Panc1 (cell line): ENCODE data around the gene MEIS2. TPM values are rescaled to one million over a fixed set of nuclear protein-coding genes. Genes with fewer than 3 reads are reported as not detected.

Source experiments
- ATAC-seq: fragments of 200-7000 bp; cut with Tn5 transposase; 2 replicates; pipeline ENCODE4 v1.9.1; 2020; ENCODE audit warnings: mild to moderate bottlenecking, moderate library complexity
- BruUV-seq: library from RNA; stranded (reverse); fragments of 400-500 nt; replicated peaks from 2 replicates; lab custom pipeline; 2021; lab: Mats Ljungman, UMichigan
- CTCF ChIA-PET: fragments of 300-600 bp; sonication (Branson Sonifier 250); formaldehyde crosslinking; loops from one replicate; lab custom pipeline; 2022; ENCODE audit warnings: antibody characterized with exemption; lab: Charles Lee
- POLR2A ChIA-PET: fragments of 300-600 bp; sonication (Branson Sonifier 250); formaldehyde crosslinking; loops from one replicate; lab custom pipeline; 2022; ENCODE audit warnings: antibody characterized with exemption; lab: Charles Lee
- DNase-seq: peaks from one replicate; pipeline ENCODE4 v3.0.0-alpha.2; 2010; ENCODE audit warnings: low read depth, low spot score
- H3K27ac ChIP-seq: 2 replicates; pipeline ENCODE4 v1.5.1; 2011; ENCODE audit warnings: mild to moderate bottlenecking, low read length, inconsistent platforms
- H3K27me3 ChIP-seq: fragments of 200-500 bp; sonication (Bioruptor generic); 2 replicates; pipeline ENCODE4 v1.6.0; 2014; ENCODE audit warnings: low read length, inconsistent platforms; ENCODE audit not compliant: control insufficient read depth, insufficient read depth
- H3K36me3 ChIP-seq: fragments of 200-500 bp; sonication (Bioruptor generic); 2 replicates; pipeline ENCODE4 v1.5.1; 2014; ENCODE audit warnings: inconsistent platforms, mild to moderate bottlenecking, low read length, moderate library complexity; ENCODE audit not compliant: control insufficient read depth, insufficient read depth
- H3K4me1 ChIP-seq: 2 replicates; pipeline ENCODE4 v1.5.1; 2011; ENCODE audit warnings: inconsistent platforms, mild to moderate bottlenecking, low read length, moderate library complexity; ENCODE audit not compliant: control insufficient read depth, insufficient read depth
- H3K4me3 ChIP-seq, 2 experiments: 2 replicates each; pipeline ENCODE4 v1.5.1; 2011 to 2012; ENCODE audit warnings: low read depth in 2 of 2, low read length in 2 of 2, mild to moderate bottlenecking in 2 of 2, inconsistent platforms in 1 of 2, moderate library complexity in 1 of 2
- H3K9me3 ChIP-seq: fragments of 200-500 bp; sonication (Bioruptor generic); 2 replicates; pipeline ENCODE4 v1.5.1; 2014; ENCODE audit warnings: low read depth, mild to moderate bottlenecking, inconsistent platforms, low read length, moderate library complexity; ENCODE audit not compliant: control insufficient read depth, insufficient read depth
- POLR2AphosphoS5 ChIP-seq: IDR thresholded peaks from 2 replicates; pipeline ENCODE4 v1.6.1; 2012; ENCODE audit warnings: mild to moderate bottlenecking, low read depth, low read length, moderate library complexity
- SIN3A ChIP-seq: IDR thresholded peaks from 2 replicates; pipeline ENCODE4 v1.6.1; 2012; ENCODE audit warnings: low read depth, mild to moderate bottlenecking, low read length, moderate library complexity, borderline replicate concordance; ENCODE audit not compliant: insufficient read depth
- TCF7L2 ChIP-seq: IDR thresholded peaks from 2 replicates; pipeline ENCODE4 v1.6.1; 2011; ENCODE audit warnings: mild to moderate bottlenecking, low read depth, low read length, inconsistent platforms
- in situ Hi-C: cut with HindIII; loops from 2 replicates; pipeline ENCODE4 v1.10.0; 2016; ENCODE audit warnings: low sequenced_read_pairs, low pct_unique_long_range_greater_than_20kb
- intact Hi-C: fragments of 100-400 bp; cut with micrococcal nuclease; formaldehyde crosslinking; loops from one replicate; pipeline ENCODE4 v1.10.0; 2022; ENCODE audit not compliant: unreplicated experiment
- total RNA-seq: library from RNA; stranded (reverse); gene quantifications from one replicate; pipeline ENCODE4 v1.2.1, GENCODE V29; 2021; ENCODE audit not compliant: unreplicated experiment
- TF ChIP-seq, protein P1 (sequence below), 2 experiments: IDR thresholded peaks; 2 replicates each; pipeline ENCODE4 v1.6.1; 2011 to 2012; ENCODE audit warnings: low read depth in 2 of 2, control low read depth in 1 of 2, low read length in 1 of 2, mild to moderate bottlenecking in 1 of 2, moderate library complexity in 1 of 2; ENCODE audit not compliant: insufficient read depth in 1 of 2
- TF ChIP-seq, protein P2 (sequence below): fragments of 450-650 bp; IDR thresholded peaks from 2 replicates; pipeline ENCODE4 v1.5.1; 2017; ENCODE audit warnings: mild to moderate bottlenecking

Gene MEIS2
- total RNA-seq, 1 experiment from 2014 or later: 9.3 TPM

DNA sequence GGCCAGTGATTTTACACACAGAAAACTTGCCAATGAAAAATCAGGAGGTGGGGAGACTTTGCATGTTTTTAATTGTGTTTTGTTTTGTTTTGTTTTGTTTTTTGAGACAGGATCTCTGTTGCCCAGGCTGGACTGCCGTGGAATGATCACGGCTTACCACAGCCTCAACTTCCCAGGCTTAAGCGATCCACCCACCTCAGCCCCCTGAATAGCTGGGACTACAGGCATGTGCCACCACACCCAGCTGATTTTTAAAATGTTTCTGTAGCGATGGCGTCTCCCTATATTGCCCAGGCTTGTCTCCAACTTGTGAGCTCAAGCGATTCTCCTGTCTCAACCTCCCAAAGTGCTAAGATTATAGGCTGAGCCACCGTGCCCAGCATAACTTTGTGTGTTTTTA, 46.0 kb downstream of the MEIS2 start:
- in situ Hi-C loops (no loop called here), intact Hi-C loops (no loop called here)
- H3K27ac ChIP-seq: no peak overlapping the region
- no peaks in the 10 kb centered on the region for H3K9me3 ChIP-seq
- TF ChIP-seq, protein P1, sequence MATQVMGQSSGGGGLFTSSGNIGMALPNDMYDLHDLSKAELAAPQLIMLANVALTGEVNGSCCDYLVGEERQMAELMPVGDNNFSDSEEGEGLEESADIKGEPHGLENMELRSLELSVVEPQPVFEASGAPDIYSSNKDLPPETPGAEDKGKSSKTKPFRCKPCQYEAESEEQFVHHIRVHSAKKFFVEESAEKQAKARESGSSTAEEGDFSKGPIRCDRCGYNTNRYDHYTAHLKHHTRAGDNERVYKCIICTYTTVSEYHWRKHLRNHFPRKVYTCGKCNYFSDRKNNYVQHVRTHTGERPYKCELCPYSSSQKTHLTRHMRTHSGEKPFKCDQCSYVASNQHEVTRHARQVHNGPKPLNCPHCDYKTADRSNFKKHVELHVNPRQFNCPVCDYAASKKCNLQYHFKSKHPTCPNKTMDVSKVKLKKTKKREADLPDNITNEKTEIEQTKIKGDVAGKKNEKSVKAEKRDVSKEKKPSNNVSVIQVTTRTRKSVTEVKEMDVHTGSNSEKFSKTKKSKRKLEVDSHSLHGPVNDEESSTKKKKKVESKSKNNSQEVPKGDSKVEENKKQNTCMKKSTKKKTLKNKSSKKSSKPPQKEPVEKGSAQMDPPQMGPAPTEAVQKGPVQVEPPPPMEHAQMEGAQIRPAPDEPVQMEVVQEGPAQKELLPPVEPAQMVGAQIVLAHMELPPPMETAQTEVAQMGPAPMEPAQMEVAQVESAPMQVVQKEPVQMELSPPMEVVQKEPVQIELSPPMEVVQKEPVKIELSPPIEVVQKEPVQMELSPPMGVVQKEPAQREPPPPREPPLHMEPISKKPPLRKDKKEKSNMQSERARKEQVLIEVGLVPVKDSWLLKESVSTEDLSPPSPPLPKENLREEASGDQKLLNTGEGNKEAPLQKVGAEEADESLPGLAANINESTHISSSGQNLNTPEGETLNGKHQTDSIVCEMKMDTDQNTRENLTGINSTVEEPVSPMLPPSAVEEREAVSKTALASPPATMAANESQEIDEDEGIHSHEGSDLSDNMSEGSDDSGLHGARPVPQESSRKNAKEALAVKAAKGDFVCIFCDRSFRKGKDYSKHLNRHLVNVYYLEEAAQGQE (IDR thresholded peaks at IDR 0.05; ENCODE audit: insufficient read depth in 1 of 2, low read depth in 2 of 2, low read length in 1 of 2): no peak
- no peak for TF ChIP-seq TCF7L2
- TF ChIP-seq, protein P2, sequence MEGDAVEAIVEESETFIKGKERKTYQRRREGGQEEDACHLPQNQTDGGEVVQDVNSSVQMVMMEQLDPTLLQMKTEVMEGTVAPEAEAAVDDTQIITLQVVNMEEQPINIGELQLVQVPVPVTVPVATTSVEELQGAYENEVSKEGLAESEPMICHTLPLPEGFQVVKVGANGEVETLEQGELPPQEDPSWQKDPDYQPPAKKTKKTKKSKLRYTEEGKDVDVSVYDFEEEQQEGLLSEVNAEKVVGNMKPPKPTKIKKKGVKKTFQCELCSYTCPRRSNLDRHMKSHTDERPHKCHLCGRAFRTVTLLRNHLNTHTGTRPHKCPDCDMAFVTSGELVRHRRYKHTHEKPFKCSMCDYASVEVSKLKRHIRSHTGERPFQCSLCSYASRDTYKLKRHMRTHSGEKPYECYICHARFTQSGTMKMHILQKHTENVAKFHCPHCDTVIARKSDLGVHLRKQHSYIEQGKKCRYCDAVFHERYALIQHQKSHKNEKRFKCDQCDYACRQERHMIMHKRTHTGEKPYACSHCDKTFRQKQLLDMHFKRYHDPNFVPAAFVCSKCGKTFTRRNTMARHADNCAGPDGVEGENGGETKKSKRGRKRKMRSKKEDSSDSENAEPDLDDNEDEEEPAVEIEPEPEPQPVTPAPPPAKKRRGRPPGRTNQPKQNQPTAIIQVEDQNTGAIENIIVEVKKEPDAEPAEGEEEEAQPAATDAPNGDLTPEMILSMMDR: no peak
- TF ChIP-seq SIN3A: no peak
- TF ChIP-seq POLR2AphosphoS5: no peak
- no peaks in the 10 kb centered on the region for H3K4me1 ChIP-seq
- no peak overlapping the region for H3K4me3 ChIP-seq
- BruUV-seq: no TSS peak
- no peaks in the 10 kb centered on the region for H3K27me3 ChIP-seq
- ATAC-seq (no peak), DNase-seq (no peak)
- POLR2A ChIA-PET: no interaction called here
- no peaks in the 10 kb centered on the region; the same call in 1 of the 2 replicates for H3K36me3 ChIP-seq
- CTCF ChIA-PET: no interaction called here

DNA sequence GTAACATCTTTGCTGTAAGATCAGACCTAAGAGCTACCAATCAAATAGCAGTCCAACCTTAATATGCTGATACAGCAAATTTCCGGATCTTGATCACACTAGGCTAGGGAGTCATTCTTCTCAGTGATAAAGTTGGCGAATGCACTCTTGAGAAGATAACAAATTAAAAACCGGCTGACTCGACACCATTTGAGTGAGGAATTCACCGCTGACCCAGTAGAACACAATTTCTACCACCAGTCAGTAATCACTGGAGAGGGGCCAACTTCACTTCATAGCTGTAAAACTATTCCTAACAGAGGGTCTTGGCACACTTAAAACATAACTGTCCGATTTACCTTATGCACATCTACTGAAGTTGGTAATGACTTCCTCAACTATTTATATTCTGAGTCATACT, 47.2 kb downstream of the MEIS2 start:
- ChIA-PET CTCF (no interaction called here), POLR2A (no interaction called here)
- DNase-seq: no peak
- H3K9me3 ChIP-seq: no peaks in the 10 kb centered on the region
- in situ Hi-C loops (no loop called here), intact Hi-C loops (no loop called here)
- H3K27ac ChIP-seq: no peak overlapping the region
- H3K27me3 ChIP-seq: no peaks in the 10 kb centered on the region
- H3K4me1 ChIP-seq: no peaks in the 10 kb centered on the region
- H3K36me3 ChIP-seq: no peaks in the 10 kb centered on the region; the same call in 1 of the 2 replicates
- BruUV-seq: no TSS peak
- TF ChIP-seq, protein P2: no peak
- TF ChIP-seq, protein P1 (IDR thresholded peaks at IDR 0.05; ENCODE audit: insufficient read depth in 1 of 2, low read depth in 2 of 2, low read length in 1 of 2): no peak
- no peak for TF ChIP-seq POLR2AphosphoS5
- TF ChIP-seq SIN3A: no peak
- TF ChIP-seq TCF7L2: no peak
- ATAC-seq: no peak
- no peak overlapping the region for H3K4me3 ChIP-seq
